ENCODE data around the gene AGPAT2.
"Not testable (repeated sequence)": the region's sequence is repeated elsewhere in the genome, so short reads cannot be mapped to it uniquely, and the experiment has no call there.

Gene AGPAT2

DNA sequence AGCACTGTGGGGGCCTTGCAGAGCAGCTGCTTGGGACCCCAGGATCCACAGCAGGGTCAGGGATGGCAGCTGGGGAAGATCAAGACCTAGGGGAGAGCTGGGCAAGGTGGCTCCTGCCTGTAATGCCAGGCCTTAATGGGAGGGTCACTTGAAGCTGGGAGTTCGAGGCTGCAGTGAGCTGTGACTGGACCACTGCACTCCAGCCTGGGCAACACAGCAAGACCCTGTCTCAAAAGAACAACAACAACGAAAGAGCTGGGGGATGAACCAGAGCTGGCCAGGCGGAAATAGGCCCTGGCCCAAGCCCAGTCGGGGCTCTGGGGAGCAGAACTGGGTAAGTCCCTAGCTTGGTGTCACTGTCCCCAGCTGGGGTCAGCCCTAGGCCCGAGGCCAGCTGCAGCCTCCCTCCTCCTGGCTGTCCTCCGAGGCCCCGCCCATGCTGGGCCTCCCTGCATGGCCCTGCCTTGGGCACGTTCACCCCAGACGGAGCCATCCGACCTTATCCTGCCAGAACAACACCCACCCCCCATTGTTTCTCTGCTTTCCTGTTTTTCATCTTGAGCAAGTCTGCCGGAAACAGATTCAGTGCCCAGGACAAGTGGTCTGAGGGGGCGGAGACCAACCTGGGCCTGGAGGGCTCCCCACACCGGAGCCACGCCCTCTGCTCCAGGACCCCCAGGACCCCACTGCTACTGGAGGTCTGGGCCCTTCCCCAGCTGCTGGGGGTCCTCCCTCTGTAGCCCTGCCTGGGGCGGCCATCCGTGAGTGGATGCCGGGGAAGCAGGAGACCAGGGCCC lies 27.0 kb upstream of the AGPAT2 start:
- H3K4me3 ChIP-seq (ENCODE audit: low read depth, low read length) = no peak overlapping the region
- TF ChIP-seq, protein P1, sequence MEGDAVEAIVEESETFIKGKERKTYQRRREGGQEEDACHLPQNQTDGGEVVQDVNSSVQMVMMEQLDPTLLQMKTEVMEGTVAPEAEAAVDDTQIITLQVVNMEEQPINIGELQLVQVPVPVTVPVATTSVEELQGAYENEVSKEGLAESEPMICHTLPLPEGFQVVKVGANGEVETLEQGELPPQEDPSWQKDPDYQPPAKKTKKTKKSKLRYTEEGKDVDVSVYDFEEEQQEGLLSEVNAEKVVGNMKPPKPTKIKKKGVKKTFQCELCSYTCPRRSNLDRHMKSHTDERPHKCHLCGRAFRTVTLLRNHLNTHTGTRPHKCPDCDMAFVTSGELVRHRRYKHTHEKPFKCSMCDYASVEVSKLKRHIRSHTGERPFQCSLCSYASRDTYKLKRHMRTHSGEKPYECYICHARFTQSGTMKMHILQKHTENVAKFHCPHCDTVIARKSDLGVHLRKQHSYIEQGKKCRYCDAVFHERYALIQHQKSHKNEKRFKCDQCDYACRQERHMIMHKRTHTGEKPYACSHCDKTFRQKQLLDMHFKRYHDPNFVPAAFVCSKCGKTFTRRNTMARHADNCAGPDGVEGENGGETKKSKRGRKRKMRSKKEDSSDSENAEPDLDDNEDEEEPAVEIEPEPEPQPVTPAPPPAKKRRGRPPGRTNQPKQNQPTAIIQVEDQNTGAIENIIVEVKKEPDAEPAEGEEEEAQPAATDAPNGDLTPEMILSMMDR (IDR thresholded peaks at IDR 0.05; ENCODE audit: control insufficient read depth, extremely low read depth, insufficient read depth) = no peak
- DNase-seq (ENCODE audit: low read depth) = no peak

DNA sequence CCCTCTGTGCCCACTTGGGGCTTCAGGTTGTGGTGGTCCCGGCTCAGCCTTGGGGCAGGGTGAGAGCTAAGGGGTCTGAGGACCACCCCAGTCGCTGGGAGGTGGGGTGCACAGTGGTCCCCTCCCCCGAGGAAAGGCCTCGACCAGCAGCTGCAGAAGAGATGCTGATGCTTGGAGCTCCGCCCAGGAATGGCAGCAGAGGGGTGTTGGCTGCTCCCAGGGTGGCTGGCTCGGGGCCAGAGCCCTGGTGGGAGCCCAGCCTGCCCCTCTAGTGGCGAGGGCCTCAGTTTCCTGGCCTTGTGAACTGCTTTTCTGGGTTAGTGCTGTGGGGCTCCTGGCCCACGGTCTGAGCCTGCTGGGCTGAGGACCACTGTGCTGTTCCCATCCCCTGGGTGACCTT lies 26.3 kb upstream of the AGPAT2 start:
- no peak for DNase-seq (ENCODE audit: low read depth)
- H3K4me3 ChIP-seq (ENCODE audit: low read depth, low read length) = peak overlapping the region; percentile 79
- TF ChIP-seq, protein P1 (IDR thresholded peaks at IDR 0.05; ENCODE audit: control insufficient read depth, extremely low read depth, insufficient read depth) = no peak

DNA sequence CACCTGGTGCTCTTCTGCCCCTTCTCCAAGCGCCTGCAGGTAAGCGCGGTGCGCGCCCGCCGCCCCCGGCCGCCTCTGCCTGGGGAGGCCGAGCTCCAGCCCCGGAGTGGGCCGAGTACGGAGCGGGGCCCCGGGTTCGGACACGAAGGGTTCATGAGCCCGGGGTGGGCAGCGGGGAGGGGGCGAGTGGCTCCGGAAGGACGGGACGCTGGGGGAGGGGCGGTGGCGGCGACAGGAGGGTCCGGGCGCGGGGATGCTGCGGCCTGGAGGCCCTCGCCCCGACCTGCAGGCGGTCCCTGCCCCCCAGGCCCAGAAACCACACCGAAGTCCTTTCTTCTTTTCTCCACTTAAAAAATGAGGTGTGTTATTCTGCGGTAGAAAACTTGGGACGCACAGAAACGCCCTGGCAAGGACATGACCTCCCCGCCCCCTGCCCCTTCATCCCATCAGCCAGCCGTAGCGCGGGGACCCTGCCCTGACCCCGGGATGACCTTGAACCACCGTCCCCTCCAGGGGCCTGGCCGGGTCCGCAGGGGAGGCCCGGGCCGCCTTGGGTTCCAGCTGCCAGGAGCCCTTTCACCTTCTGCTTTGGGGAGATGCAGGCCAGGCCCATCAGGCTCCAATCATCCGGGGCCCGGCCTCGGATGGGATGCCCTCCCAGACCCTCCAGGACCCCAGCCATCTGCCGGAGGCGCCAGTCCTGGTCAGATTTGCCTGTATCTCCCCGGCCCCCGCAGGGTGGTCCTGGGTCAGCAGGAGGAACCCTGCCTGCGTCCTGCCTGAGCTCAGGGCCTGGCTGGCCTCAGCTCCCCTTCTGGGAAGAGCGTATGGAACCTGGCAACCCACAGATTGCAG lies 25.7 kb upstream of the AGPAT2 start:
- TF ChIP-seq, protein P1 (IDR thresholded peaks at IDR 0.05; ENCODE audit: control insufficient read depth, extremely low read depth, insufficient read depth) = no peak
- DNase-seq (ENCODE audit: low read depth) = no peak
- H3K4me3 ChIP-seq (ENCODE audit: low read depth, low read length) = peak overlapping the region; percentile 79

DNA sequence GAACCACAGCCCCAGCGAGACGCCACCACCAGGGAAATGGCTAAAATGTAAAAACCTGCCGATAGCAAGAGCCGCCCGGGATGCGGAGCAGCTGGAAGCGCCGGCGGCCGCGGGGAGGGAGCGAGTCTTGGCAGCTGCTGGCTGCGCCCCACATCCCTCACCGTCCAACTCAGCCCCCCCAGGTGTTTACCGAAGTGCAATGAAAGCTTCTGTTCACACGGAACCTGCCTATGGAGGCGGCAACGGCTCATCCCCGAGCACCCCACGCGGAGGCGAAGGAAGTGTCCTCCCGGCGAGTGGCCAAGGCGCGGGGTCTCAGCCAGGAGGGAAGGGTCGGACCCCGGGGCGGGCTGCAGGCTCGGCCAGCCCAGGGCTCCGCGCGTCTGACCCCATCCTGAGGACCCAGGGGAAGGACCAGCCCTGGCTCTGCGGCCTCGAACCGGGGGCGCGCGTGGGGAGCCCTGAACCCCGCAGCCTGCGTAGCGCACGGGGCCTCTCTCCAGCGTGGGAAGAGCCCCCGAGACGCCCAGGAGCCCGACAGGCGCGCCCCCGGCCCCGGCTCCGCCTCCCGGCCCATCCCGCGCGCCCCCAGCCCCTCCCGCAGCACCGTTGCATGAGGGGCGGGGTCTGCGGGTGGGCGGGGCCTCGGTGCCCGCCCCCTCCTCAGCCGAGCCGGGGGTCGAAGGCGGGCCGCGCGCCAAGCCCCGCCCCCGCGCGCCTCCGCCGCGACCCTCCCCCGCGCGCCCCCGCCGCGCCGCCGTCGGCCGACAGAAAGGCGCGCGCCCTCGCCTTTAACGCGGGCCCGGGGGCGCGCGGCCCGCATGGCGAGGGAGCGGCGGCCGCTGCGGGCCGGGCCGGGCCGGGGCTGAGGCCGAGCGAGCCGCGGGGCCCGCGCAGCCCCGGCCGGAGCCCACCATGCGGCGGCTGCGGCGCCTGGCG lies 24.8 kb upstream of the AGPAT2 start, which contains the start of gene DIPK1B:
Gene DIPK1B (plus strand): TSS at position 822 of the 939 bp plus-strand sequence. CDS start 94 bp downstream, at position 916.
- H3K4me3 ChIP-seq (ENCODE audit: low read depth, low read length) = peak within 1 kb of the TSS; percentile 79
- TF ChIP-seq, protein P1 (IDR thresholded peaks at IDR 0.05; ENCODE audit: control insufficient read depth, extremely low read depth, insufficient read depth) = no peak
- DNase-seq (ENCODE audit: low read depth) = no peak

DNA sequence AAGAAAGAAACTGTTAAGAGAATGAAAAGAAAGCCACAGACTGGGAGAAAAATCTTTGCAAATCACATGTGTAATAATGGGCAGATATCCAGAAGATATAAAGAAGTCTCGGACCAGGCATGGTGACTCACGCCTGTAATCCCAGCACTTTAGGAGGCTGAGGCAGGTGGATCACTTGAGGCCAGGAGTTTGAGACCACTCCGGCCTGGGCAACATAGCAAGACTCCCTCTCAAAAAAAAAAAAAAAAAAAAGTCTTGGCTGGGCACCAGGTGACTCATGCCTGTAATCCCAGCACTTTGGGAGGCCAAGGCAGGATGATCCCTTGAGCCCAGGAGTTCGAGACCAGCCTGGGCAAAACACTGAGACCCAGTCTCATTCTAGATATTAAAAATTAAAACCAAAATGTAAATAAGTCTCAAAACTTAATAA lies 24.0 kb upstream of the AGPAT2 start:
- H3K4me3 ChIP-seq (ENCODE audit: low read depth, low read length); DNase-seq (ENCODE audit: low read depth): not testable (repeated sequence)

DNA sequence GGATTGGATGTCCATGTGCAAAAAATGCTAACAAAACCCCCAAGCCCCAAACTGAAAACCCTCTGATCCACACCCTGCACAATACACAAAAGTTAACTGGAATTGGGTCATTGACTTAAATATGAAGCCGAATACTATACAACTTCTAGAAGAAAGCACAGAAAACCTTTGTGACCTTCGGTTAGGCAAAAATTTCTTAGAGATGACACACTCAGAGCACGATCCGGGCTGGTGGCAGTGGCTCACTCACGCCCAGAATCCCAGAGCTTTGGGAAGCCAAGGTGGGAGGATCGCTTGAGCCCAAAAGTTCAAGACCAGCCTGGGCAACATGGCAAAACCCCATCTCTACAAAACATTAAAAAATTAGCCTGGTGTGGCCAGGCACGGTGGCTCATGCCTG lies 23.3 kb upstream of the AGPAT2 start:
- TF ChIP-seq, protein P1 (IDR thresholded peaks at IDR 0.05; ENCODE audit: control insufficient read depth, extremely low read depth, insufficient read depth) = no peak
- no peak for DNase-seq (ENCODE audit: low read depth)
- no peak overlapping the region for H3K4me3 ChIP-seq (ENCODE audit: low read depth, low read length)
